Stimulated activated naive CD8-positive, alpha-beta T cell treated with anti-CD3 and anti-CD28 coated beads, Interleukin-15, amount 100 ng/mL, for 72 hours (primary cell): Measurements from ENCODE around the gene JAZF1.

ENCODE experiments used
- ATAC-seq: fragments of 150-1000 bp; cut with Tn5 transposase; 2 replicates; pipeline ENCODE4 v1.10.0; 2021; ENCODE audit warnings: mild to moderate bottlenecking, moderate library complexity
- DNase-seq, 2 donors: peaks; one replicate each; pipeline ENCODE4 v3.0.0; 2021 to 2022
- H3K27ac Mint-ChIP-seq, 2 donors: one replicate each; pipeline ENCODE4 v1.8.0; 2022; ENCODE audit warnings: mild to moderate bottlenecking in 2 of 2, mixed read lengths in 2 of 2, moderate library complexity in 2 of 2
- H3K27me3 Mint-ChIP-seq: one replicate; pipeline ENCODE4 v1.8.0; 2022; ENCODE audit warnings: mixed read lengths
- H3K4me1 Mint-ChIP-seq: one replicate; pipeline ENCODE4 v1.8.0; 2022; ENCODE audit warnings: mild to moderate bottlenecking, mixed read lengths
- H3K4me3 Mint-ChIP-seq, 2 donors: one replicate each; pipeline ENCODE4 v1.8.0; 2022; ENCODE audit warnings: mild to moderate bottlenecking in 2 of 2, mixed read lengths in 2 of 2, moderate library complexity in 1 of 2
- H3K9me3 Mint-ChIP-seq, 2 donors: one replicate each; pipeline ENCODE4 v1.8.0; 2022; ENCODE audit warnings: mixed read lengths in 2 of 2

The JAZF1 gene

GRCh38 chr7:28137463-28137862 is 43.1 kb downstream of the JAZF1 start:
- H3K4me1 Mint-ChIP-seq = peaks cover 27% of the 10 kb centered on the region
- H3K4me3 Mint-ChIP-seq = no peak overlapping the region
- H3K27ac Mint-ChIP-seq = no peak overlapping the region
- peaks cover 0 to 4% of the 10 kb centered on the region in 2 donors for H3K9me3 Mint-ChIP-seq
- ATAC-seq = no peak
- H3K27me3 Mint-ChIP-seq = no peaks in the 10 kb centered on the region
- no peak for DNase-seq

- Mint-ChIP-seq H3K9me3 (peaks cover 0 to 4% of the 10 kb centered on the region in 2 donors), H3K27ac (no peak overlapping the region)
- DNase-seq = no peak
These were observed 43.7 kb downstream of the JAZF1 start for GRCh38 chr7:28136885-28137284.

GRCh38 chr7:28136420-28136819 is 44.2 kb downstream of the JAZF1 start:
- H3K27ac Mint-ChIP-seq = peak overlapping the region in 1 of 2 donors; percentile 74
- H3K4me1 Mint-ChIP-seq = peaks cover 27% of the 10 kb centered on the region
- H3K4me3 Mint-ChIP-seq = no peak overlapping the region
- DNase-seq (no peak), ATAC-seq (peak; percentile 61)
- H3K9me3 Mint-ChIP-seq = peaks cover 0 to 4% of the 10 kb centered on the region in 2 donors
- no peaks in the 10 kb centered on the region for H3K27me3 Mint-ChIP-seq

More at GRCh38 chr7:28136885-28137284, 43.7 kb downstream of the JAZF1 start:
- Mint-ChIP-seq H3K4me3 (no peak overlapping the region), H3K27me3 (no peaks in the 10 kb centered on the region), H3K4me1 (peaks cover 27% of the 10 kb centered on the region)
- ATAC-seq = no peak

- no peak overlapping the region for H3K27ac Mint-ChIP-seq
- H3K4me3 Mint-ChIP-seq = no peak overlapping the region
- peaks cover 27% of the 10 kb centered on the region for H3K4me1 Mint-ChIP-seq
- H3K9me3 Mint-ChIP-seq = peaks cover 0 to 4% of the 10 kb centered on the region in 2 donors
- no peaks in the 10 kb centered on the region for H3K27me3 Mint-ChIP-seq
- ATAC-seq = no peak
- DNase-seq = no peak
These were observed 44.8 kb downstream of the JAZF1 start for GRCh38 chr7:28135760-28136159.

GRCh38 chr7:28135315-28135714 is 45.3 kb downstream of the JAZF1 start:
- peaks cover 0 to 4% of the 10 kb centered on the region in 2 donors for H3K9me3 Mint-ChIP-seq
- H3K27ac Mint-ChIP-seq = no peak overlapping the region
- no peaks in the 10 kb centered on the region for H3K27me3 Mint-ChIP-seq
- H3K4me1 Mint-ChIP-seq = peaks cover 27% of the 10 kb centered on the region
- no peak overlapping the region for H3K4me3 Mint-ChIP-seq
- ATAC-seq (no peak), DNase-seq (no peak)

GRCh38 chr7:28133872-28134271 is 46.7 kb downstream of the JAZF1 start:
- no peak for DNase-seq
- no peak overlapping the region for H3K27ac Mint-ChIP-seq
- no peak overlapping the region for H3K4me3 Mint-ChIP-seq
- H3K9me3 Mint-ChIP-seq = peaks cover 0 to 4% of the 10 kb centered on the region in 2 donors
- H3K27me3 Mint-ChIP-seq = no peaks in the 10 kb centered on the region
- H3K4me1 Mint-ChIP-seq = peaks cover 32% of the 10 kb centered on the region
- no peak for ATAC-seq

- Mint-ChIP-seq H3K4me1 (peaks cover 37% of the 10 kb centered on the region), H3K9me3 (peaks cover 0 to 4% of the 10 kb centered on the region in 2 donors), H3K27me3 (no peaks in the 10 kb centered on the region), H3K27ac (peak overlapping the region in 1 of 2 donors; percentile 44), H3K4me3 (no peak overlapping the region)
- DNase-seq = no peak
- peak; percentile 74 for ATAC-seq
These were observed 47.4 kb downstream of the JAZF1 start for GRCh38 chr7:28132959-28133870.

GRCh38 chr7:28130277-28130676 is 50.3 kb downstream of the JAZF1 start:
- DNase-seq (no peak), ATAC-seq (no peak)
- Mint-ChIP-seq H3K4me3 (no peak overlapping the region), H3K27ac (no peak overlapping the region), H3K9me3 (peaks cover 4 to 10% of the 10 kb centered on the region in 2 donors), H3K4me1 (peaks cover 42% of the 10 kb centered on the region), H3K27me3 (no peaks in the 10 kb centered on the region)

GRCh38 chr7:28128608-28129007 is 52.0 kb downstream of the JAZF1 start:
- peaks cover 4 to 10% of the 10 kb centered on the region in 2 donors for H3K9me3 Mint-ChIP-seq
- H3K27ac Mint-ChIP-seq = peak overlapping the region in 1 of 2 donors; percentile 16
- no peak for DNase-seq
- H3K4me3 Mint-ChIP-seq = no peak overlapping the region
- H3K4me1 Mint-ChIP-seq = peaks cover 55% of the 10 kb centered on the region
- no peak for ATAC-seq
- no peaks in the 10 kb centered on the region for H3K27me3 Mint-ChIP-seq

- no peak for ATAC-seq
- Mint-ChIP-seq H3K4me1 (peaks cover 66% of the 10 kb centered on the region), H3K27me3 (no peaks in the 10 kb centered on the region), H3K9me3 (peaks cover 0 to 10% of the 10 kb centered on the region in 2 donors), H3K4me3 (no peak overlapping the region), H3K27ac (peak overlapping the region in 1 of 2 donors; percentile 82)
- no peak for DNase-seq
These were observed 54.1 kb downstream of the JAZF1 start for GRCh38 chr7:28126410-28127041.

GRCh38 chr7:28125431-28126409 is 54.9 kb downstream of the JAZF1 start:
- DNase-seq (no peak), ATAC-seq (no peak)
- Mint-ChIP-seq H3K4me3 (no peak overlapping the region), H3K4me1 (peaks cover 74% of the 10 kb centered on the region), H3K9me3 (peaks cover 0 to 10% of the 10 kb centered on the region in 2 donors), H3K27ac (peak overlapping the region; percentile 28 to 30), H3K27me3 (no peaks in the 10 kb centered on the region)

GRCh38 chr7:28124413-28124812 is 56.2 kb downstream of the JAZF1 start:
- Mint-ChIP-seq H3K27ac (peak overlapping the region in 1 of 2 donors; percentile 85), H3K9me3 (peaks cover 0 to 10% of the 10 kb centered on the region in 2 donors), H3K4me1 (peaks cover 87% of the 10 kb centered on the region), H3K27me3 (no peaks in the 10 kb centered on the region), H3K4me3 (peak overlapping the region in 1 of 2 donors; percentile 37)
- ATAC-seq = no peak
- DNase-seq = no peak

- DNase-seq (peak in 1 of 2 donors; percentile 19), ATAC-seq (peak; percentile 59)
- H3K9me3 Mint-ChIP-seq = peaks cover 0 to 10% of the 10 kb centered on the region in 2 donors
- peaks cover 86% of the 10 kb centered on the region for H3K4me1 Mint-ChIP-seq
- peak overlapping the region in 1 of 2 donors; percentile 85 for H3K27ac Mint-ChIP-seq
- H3K27me3 Mint-ChIP-seq = no peaks in the 10 kb centered on the region
- H3K4me3 Mint-ChIP-seq = peak overlapping the region; percentile 34 to 37
These were observed 56.8 kb downstream of the JAZF1 start for GRCh38 chr7:28123752-28124151.

GRCh38 chr7:28121496-28121895 is 59.1 kb downstream of the JAZF1 start:
- H3K27ac Mint-ChIP-seq = no peak overlapping the region
- ATAC-seq = no peak
- H3K9me3 Mint-ChIP-seq = no peaks in the 10 kb centered on the region
- no peak overlapping the region for H3K4me3 Mint-ChIP-seq
- peaks cover 76% of the 10 kb centered on the region for H3K4me1 Mint-ChIP-seq
- DNase-seq = no peak
- H3K27me3 Mint-ChIP-seq = no peaks in the 10 kb centered on the region

- ATAC-seq (no peak), DNase-seq (no peak)
- Mint-ChIP-seq H3K27ac (no peak overlapping the region), H3K27me3 (no peaks in the 10 kb centered on the region), H3K9me3 (no peaks in the 10 kb centered on the region), H3K4me1 (peaks cover 28% of the 10 kb centered on the region), H3K4me3 (no peak overlapping the region)
These were observed 64.6 kb downstream of the JAZF1 start for GRCh38 chr7:28116041-28116440.
